GOT3 (cell line): ENCODE measurements around the gene B3GALT6.
A peak's percentile ranks its signal among the peaks of the same experiment; 100 is the strongest.

Source experiments
- DNase-seq: peaks from one replicate; lab custom pipeline; 2025; ENCODE audit warnings: mixed read lengths; lab: John Stamatoyannopoulos, UW

The B3GALT6 gene

GRCh38 chr1:1262758-1263157 lies 30.7 kb downstream of the B3GALT6 start:
- no peak for DNase-seq

GRCh38 chr1:1264026-1264425 lies 32.0 kb downstream of the B3GALT6 start:
- no peak for DNase-seq

GRCh38 chr1:1264868-1265272 lies 32.8 kb downstream of the B3GALT6 start:
- no peak for DNase-seq

- DNase-seq: no peak
Measured at GRCh38 chr1:1267488-1268283, 35.6 kb downstream of the B3GALT6 start.

- no peak for DNase-seq
Measured at GRCh38 chr1:1268284-1268682, 36.2 kb downstream of the B3GALT6 start.

- no peak for DNase-seq
Measured at GRCh38 chr1:1270813-1271212, 38.8 kb downstream of the B3GALT6 start.

GRCh38 chr1:1272341-1273208 lies 40.5 kb downstream of the B3GALT6 start:
- no peak for DNase-seq

- no peak for DNase-seq
Measured at GRCh38 chr1:1273209-1273511, 41.1 kb downstream of the B3GALT6 start.

GRCh38 chr1:1273512-1274298 lies 41.7 kb downstream of the B3GALT6 start, which contains the start of gene UBE2J2:
Gene UBE2J2 (minus strand): TSS chr1:1273854. CDS start chr1:1267992, 5,862 bp downstream.
- DNase-seq: peak; percentile 70

GRCh38 chr1:1274299-1274930 lies 42.4 kb downstream of the B3GALT6 start:
- no peak for DNase-seq

GRCh38 chr1:1274931-1275431 lies 42.9 kb downstream of the B3GALT6 start:
- no peak for DNase-seq

GRCh38 chr1:1275836-1276235 lies 43.8 kb downstream of the B3GALT6 start:
- DNase-seq: no peak

- DNase-seq: no peak
Measured at GRCh38 chr1:1278620-1279019, 46.6 kb downstream of the B3GALT6 start.

- no peak for DNase-seq
Measured at GRCh38 chr1:1279028-1279427, 47.0 kb downstream of the B3GALT6 start.

- DNase-seq: no peak
Measured at GRCh38 chr1:1280782-1281481, 48.9 kb downstream of the B3GALT6 start.

- DNase-seq: no peak
Measured at GRCh38 chr1:1281533-1282321, 49.7 kb downstream of the B3GALT6 start.

- DNase-seq: no peak
Measured at GRCh38 chr1:1282998-1283397, 51.0 kb downstream of the B3GALT6 start.

GRCh38 chr1:1283821-1284220 lies 51.8 kb downstream of the B3GALT6 start:
- DNase-seq: no peak
